Measurements from ENCODE around the gene ONECUT1.

Gene ONECUT1

GRCh38 chr15:52801748-52802085 lies 11.6 kb upstream of the ONECUT1 start:
- no peak for TF ChIP-seq CTCF (IDR thresholded peaks at IDR 0.05; ENCODE audit: borderline replicate concordance, insufficient read depth, low read depth, low read length)

GRCh38 chr15:52800828-52801747 lies 11.0 kb upstream of the ONECUT1 start:
- H3K4me3 ChIP-seq (ENCODE audit: low read depth, low read length): no peak overlapping the region
- no peak for TF ChIP-seq CTCF (IDR thresholded peaks at IDR 0.05; ENCODE audit: borderline replicate concordance, insufficient read depth, low read depth, low read length)

More at GRCh38 chr15:52801748-52802085, 11.6 kb upstream of the ONECUT1 start:
- no peak overlapping the region for H3K4me3 ChIP-seq (ENCODE audit: low read depth, low read length)

GRCh38 chr15:52799145-52799811 lies 9.1 kb upstream of the ONECUT1 start:
- TF ChIP-seq CTCF (IDR thresholded peaks at IDR 0.05; ENCODE audit: borderline replicate concordance, insufficient read depth, low read depth, low read length): no peak
- no peak overlapping the region for H3K4me3 ChIP-seq (ENCODE audit: low read depth, low read length)

- TF ChIP-seq CTCF (IDR thresholded peaks at IDR 0.05; ENCODE audit: borderline replicate concordance, insufficient read depth, low read depth, low read length): no peak
- H3K4me3 ChIP-seq (ENCODE audit: low read depth, low read length): no peak overlapping the region
These were observed 8.5 kb upstream of the ONECUT1 start for GRCh38 chr15:52798529-52799101.

GRCh38 chr15:52797625-52798501 lies 7.7 kb upstream of the ONECUT1 start:
- no peak for TF ChIP-seq CTCF (IDR thresholded peaks at IDR 0.05; ENCODE audit: borderline replicate concordance, insufficient read depth, low read depth, low read length)
- H3K4me3 ChIP-seq (ENCODE audit: low read depth, low read length): no peak overlapping the region

GRCh38 chr15:52796753-52797520 lies 6.8 kb upstream of the ONECUT1 start:
- no peak for TF ChIP-seq CTCF (IDR thresholded peaks at IDR 0.05; ENCODE audit: borderline replicate concordance, insufficient read depth, low read depth, low read length)
- no peak overlapping the region for H3K4me3 ChIP-seq (ENCODE audit: low read depth, low read length)

All from GM12875 (cell line).